ENCODE results near the gene TIMM10B.

DNA sequence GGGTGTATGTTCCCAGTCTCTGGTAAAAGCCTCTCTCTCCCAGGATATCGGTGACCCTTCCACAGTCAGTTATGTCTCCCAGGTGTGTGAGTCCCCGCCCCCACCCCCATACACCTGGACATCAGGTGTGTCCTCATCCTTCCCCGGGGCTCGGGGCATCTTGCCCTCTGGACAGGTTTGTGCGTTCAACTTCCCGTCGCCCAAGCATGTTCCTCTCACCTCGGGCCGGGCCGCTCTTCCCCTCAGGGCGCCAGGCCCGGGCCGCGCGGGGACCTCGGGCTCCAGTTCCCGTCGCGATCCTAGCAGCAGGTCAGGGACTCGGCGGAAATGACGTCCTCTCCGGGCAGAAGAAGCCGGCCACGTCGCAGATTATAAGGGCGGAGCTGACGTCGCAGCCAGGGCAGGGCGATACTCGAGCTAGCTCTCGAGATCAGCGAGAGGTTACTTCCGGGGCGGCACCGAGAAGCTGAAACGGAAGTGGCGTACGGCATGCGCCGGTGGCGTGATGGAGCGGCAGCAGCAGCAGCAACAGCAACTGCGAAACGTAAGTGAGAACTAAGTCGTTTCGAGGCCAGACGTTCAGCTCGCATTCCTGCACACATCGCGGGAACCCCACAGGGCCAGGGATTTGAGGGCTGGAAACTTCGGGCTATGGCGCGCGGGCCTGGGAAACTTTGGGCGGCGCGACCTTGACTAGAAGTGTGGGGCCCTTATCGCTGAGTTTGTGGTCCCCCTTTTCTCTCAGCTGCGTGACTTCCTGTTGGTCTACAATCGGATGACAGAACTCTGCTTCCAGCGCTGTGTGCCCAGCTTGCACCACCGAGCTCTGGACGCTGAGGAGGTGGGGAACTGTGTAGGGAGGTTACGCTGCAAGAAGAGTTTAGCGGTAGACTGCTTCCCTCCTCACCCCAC, at the start of gene TIMM10B, which contains the start of gene ARFIP2:
- peak; percentile 91; the same call in 1 of the 2 replicates for TF ChIP-seq POLR2A (IDR thresholded peaks at IDR 0.05; ENCODE audit: low read depth, low read length)
- no peak for TF ChIP-seq TAF1 (IDR thresholded peaks at IDR 0.05; ENCODE audit: borderline replicate concordance, low read depth, low read length)

Data from GM12892 (cell line).